ENCODE measurements around the gene CNNM3.

The CNNM3 gene

GRCh38 chr2:96863575-96864342, 47.7 kb downstream of the CNNM3 start:
- DNase-seq (ENCODE audit: low read depth in 2 of 2): no peak

DNA sequence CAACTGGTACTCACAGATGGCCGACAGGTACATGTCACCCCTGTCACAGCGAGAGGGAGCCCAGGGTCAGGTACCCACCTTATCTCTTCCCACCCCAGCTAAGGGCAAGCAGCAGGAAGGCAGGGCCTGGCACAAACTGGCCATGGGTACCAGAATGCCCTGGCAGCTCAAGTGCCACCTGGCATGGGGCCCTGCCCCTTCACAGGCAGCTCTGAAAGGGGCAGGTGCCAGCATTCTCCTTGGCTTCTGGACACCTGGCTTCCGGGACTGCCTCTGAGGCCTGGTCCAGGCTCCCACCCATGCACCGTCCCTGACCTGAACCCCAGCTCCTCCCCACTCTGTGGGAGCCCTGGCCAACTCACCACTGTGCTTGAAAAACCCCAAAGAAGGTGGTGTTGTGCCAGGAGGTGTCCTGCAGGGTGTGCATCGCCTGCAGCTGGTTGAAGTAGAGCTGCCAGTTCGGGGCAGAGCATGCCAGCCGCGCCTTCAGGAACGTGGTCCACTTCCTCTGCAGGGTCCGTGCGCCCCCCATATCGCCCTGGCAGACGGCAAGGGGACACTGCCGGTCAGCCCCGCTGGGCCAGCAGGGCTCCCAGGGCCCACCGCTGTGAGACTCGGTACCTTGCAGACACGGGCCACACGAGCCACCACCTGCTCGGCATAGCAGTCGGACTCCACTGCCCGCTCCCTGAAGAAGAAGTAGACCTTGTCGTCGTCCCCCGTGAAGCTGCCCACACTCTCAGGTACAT, 48.4 kb downstream of the CNNM3 start:
- no peak for DNase-seq (ENCODE audit: low read depth in 2 of 2)

DNA sequence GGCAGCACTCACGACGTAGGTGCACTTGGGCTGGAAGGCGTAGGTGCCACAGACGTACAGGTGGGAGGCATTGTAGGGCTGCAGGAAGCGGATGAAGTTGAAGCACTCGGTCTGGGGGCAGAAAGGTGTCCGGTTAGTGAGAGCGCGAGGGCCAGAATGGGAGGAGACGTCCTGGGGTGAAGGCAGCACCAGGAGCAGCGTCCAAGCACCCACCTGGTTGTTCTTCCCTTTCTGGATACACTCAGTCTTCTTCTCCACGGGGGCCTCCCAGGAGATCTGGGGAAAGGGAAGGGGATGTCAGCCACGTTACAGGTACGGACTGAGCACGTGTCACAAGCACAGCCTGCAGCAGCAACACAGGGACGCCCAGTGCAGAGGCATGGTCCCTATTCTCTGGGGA, 49.6 kb downstream of the CNNM3 start:
- no peak for DNase-seq (ENCODE audit: low read depth in 2 of 2)

DNA sequence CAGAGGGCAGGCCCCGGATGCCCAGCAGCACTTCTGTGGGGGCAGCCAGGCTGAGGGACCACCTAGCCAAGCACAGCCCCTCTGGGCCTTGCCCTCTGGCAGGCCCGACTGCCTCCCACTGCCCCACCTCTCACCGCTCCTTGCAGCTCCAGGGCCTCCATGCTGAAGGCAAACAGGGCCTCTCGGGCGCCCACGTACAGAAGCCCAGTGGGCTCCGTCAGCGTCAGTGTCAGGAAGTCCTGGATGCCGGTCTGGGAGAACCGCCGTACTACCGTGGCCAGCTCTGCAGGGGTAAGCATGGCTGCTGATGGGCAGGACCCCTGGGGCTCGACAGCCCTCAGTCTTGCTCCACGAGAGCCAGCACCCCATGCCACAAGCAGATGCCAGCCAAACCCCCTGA, 50.1 kb downstream of the CNNM3 start:
- no peak for DNase-seq (ENCODE audit: low read depth in 2 of 2)

DNA sequence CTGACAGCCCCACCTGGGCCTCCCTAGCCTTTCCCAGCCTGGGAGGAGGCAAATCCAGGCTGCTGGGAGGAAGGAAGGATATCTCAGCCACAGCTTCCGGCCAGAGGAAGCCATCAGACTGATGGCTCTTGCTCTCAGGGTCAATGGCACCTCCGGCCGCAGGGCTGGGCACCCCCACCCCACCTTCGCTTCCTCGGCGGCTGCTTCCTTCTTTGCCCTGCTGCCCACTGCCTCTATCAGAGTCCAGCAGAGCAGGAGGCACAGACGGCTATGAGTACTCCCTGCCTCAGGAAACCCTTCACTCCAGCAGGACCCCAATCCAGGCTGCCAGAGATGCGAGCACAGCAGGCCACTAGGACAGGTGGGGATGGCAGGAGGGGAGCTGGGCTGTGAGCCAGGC, 50.5 kb downstream of the CNNM3 start:
- no peak for DNase-seq (ENCODE audit: low read depth in 2 of 2)

DNA sequence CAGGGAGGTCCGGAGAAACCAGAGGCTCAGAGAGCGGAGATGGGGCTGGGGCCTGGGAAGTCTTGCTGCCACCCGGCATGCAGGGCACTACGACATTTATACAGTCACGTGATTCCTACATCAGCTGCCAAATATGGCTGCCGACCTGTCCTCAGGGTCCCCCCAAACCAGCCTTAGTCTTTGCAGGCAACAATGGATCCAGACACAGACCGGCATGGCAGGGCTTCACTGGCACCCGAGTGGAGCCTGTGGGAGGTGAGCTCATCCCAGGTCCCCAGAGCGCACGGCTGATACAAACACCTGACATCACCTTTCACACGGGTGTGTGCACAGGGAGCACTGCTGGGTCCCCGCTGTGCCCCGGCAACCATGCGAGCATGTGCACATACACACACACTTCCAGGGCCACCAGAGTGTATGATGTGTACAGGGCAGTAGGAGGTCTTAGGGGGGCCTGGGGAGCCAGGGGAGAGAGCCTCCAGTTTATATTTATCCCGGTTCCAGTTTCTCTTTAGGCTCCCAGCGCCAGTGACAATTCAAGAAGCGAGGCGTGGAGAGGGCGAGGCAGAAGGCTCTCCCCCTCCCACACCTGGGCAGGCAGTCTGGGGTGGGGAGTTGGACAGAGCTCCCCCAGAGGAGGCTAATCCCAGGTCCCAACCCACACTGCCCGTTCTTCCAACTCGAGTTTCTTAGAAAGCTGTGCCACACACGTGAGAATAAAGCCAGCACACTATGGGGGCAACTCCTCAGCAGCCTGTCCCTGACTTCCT, 51.1 kb downstream of the CNNM3 start:
- no peak for DNase-seq (ENCODE audit: low read depth in 2 of 2)

DNA sequence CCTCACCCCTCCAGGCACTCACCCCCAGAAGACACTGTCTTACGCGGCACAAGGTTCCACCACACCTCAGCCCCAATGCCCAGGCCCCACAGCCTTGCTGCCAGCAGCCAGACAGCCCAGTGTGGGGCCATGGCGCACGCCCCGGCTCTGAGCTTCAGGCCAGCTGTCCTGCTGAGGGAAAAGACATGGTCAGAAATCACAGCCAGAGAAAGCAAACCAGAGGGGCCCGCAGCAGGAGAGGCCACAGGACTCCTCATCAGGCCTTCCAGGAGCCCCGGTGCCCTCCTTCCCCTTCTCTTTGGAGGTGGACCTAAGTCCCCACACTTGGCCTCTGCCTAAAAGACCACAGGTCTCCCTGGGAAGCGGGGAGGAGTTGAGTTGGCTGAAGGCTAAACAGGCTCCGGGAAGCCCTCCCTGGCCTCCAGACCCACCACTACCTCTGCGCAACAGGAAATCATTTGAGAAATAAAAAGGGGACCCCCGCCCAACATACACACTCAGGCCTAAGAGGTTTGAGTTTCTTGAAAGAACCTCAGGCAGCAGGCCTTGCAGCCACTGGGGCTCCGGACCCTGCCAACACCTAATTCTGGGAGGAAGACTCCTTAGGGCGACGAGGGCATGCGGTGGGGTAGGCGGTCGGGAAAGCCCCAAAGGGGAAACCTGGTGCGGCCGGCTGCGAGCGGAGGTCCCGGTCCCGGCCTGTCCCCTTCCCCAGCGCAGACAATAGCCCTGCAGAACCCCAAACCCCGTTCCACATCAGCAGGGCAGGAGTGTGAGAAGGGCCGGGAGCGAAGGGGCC, 51.9 kb downstream of the CNNM3 start:
- DNase-seq (ENCODE audit: low read depth in 2 of 2): no peak

GRCh38 chr2:96868555-96869280, 52.6 kb downstream of the CNNM3 start:
- DNase-seq (ENCODE audit: low read depth in 2 of 2): peak in 1 of 2 experiments; percentile 65

DNA sequence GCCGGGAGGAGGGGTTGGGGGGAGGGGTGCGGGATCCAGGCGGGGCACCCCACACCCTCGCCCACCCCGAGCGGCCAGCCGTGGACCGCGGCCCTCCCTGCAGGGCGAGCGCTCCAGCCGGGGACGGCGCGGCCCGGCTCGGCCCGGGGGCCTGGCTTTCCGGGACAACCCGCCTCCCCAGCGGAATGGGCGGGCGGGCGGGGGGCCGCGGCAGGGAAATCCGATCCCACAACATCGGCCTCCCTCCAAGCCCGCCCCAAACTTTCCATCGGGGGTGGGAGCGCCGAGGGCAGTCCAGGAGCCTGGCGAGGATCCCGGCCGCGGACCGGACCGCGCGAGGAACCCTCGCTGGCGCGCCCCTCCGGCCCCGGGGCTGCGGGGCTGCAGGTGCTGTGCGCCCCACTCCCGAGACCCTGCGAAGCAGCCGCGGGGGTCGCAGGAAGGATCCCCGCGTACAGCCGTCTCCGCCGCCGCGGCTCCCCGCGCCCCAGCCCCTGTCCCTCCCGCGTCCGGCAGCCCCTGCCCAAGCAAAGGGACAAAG, 53.3 kb downstream of the CNNM3 start:
- no peak for DNase-seq (ENCODE audit: low read depth in 2 of 2)

DNA sequence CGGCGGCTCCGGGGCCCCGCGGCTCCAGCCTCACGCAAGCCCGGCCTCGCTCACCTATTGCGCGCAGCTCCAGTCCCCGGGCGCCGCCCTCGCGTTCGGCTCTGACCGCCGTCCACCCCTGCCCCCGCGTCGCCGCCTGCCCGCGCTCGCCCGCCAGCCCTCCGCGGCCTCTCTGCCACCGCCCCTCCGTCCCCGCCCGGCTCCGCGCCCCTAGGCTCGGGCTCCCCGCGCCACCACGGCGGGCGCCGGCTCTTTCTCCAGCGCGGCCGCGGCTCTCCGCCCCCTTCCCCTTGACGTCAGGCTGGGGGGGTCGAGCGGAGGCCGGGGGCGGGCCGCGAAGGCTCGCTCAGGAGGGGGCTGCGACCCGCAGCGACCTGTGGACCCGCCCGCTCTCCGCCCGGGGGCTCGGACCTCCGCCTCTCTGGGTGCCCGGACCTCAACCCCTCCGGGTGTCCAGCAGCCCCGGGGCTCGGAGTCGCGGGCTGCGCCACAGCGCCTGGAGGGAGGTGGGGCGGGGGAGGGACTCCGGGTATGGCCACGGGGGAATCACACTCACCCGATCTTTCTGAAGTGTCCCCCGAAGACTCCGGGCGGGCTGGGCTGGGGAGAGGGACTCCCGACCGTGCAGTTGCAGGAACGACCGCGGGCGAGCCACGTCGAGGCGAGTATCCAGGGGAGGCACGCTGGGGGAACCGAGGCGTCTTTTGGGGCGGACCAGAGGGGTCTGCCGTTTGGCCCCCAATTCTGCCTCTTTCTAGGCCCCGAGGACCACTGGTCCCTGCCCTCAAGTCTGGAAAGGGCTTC, 54.0 kb downstream of the CNNM3 start, which contains the start of gene SEMA4C:
SEMA4C (minus strand) TSS at position 259 of the 804 bp plus-strand sequence. CDS start 2,194 bp downstream, outside the sequence.
- no peak for DNase-seq (ENCODE audit: low read depth in 2 of 2)

GRCh38 chr2:96870626-96871255, 54.7 kb downstream of the CNNM3 start:
- peak in 1 of 2 experiments; percentile 45 for DNase-seq (ENCODE audit: low read depth in 2 of 2)

- no peak for DNase-seq (ENCODE audit: low read depth in 2 of 2)
Measured at GRCh38 chr2:96872591-96873349, 56.7 kb downstream of the CNNM3 start.

DNA sequence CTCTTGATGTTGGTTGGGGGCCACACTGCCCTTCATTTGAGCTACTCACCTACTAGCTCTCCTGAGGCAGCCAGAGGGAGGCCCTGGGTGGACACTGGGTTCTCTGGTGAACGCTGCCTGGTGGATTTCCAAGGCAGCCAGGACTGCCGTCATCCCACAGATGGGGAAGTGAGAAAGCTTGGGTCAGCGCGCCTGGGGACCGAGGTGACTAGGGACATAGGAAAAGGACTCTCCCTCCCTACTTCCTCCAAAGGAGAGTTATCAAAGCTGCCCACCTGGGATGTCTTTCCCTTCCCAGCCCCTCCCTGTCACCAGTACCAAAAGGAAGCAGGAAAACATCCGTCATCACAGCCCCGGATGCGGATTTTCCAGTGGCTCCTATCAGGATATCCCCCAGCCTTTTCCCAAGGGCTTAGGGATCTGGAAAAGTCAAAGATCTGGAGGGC, 57.6 kb downstream of the CNNM3 start:
- no peak for DNase-seq (ENCODE audit: low read depth in 2 of 2)

DNA sequence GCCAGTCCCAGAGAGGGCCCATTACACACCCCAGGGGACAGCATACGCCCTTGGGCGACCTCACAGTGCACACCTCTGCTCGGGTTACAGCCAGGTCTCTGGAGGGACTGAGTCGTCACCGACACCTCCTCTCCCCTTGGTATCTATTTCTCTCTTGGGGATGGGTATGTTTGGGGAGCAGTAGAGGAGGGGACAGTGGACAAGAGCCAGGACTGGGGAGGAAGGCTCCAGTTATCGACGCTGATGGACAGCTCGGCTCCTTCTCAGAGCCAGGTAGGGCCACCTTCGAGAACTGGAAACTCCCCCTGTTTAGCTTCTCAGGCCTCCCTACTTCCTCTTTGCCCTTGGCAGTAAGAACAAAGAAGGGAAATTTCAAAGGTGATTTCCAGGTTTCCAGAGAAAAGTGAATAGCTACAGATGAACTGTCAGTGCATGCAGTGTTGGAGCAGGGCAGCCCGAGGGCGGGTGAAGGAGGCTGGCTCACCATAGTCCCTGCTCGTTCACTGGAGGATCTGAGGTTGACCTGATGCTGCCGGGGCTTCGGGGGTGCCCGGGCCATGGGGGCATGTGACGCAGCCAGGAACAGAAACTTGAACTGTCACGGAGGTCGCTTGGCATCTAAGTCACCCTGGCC, 58.2 kb downstream of the CNNM3 start:
- no peak for DNase-seq (ENCODE audit: low read depth in 2 of 2)

DNA sequence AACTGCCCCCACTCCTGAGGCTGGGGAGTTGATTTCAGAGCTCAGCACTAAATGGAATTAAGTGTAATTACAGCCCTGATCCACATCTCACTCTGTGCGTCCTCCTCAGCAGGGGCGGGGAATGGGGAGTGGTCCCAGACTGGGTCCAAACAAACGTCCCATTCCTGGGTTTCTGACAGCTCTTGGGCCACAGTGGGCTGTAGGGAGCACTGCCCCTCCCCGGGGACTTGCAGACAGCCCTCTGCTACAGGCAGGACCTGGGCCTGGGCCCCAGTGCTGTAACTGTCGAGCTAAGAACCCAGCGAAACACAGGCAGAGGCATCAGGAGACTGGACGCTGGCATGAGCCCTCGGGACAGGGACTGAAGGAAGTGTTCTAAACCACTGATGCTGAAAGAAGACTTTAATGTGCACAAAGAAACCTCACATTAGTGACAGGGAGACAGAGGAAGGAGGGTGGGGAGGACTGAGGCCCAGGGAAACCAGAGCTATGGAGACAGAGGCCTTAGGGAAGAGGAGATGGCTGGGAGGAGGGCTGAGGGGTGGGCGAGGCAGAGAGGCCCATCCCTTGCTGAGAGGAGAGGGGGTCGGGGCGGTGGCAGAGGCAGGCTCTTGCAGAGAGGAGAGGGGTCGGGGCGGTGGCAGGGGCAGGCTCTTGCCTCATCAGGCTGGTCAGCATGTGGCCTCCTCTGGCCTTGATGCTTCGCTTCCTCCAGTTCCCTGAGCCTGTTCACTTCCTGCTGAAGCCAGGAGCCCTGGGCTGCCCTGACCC, 59.6 kb downstream of the CNNM3 start:
- DNase-seq (ENCODE audit: low read depth in 2 of 2): no peak

GRCh38 chr2:96876269-96877041, 60.4 kb downstream of the CNNM3 start:
- no peak for DNase-seq (ENCODE audit: low read depth in 2 of 2)
